Measurements from ENCODE around the gene ADAM8. TPM values are rescaled to one million over a fixed set of nuclear protein-coding genes. Genes with fewer than 3 reads are reported as not detected.

Gene ADAM8
- total RNA-seq, 1 donor from 2014 or later, result 1.5 TPM

GRCh38 chr10:133259602-133259989, 17.1 kb downstream of the ADAM8 start:
- Mint-ChIP-seq H3K9me3 (ENCODE audit: unreplicated experiment) (no peaks in the 10 kb centered on the region), H3K27ac (ENCODE audit: unreplicated experiment) (no peak overlapping the region), H3K36me3 (ENCODE audit: low read depth, unreplicated experiment) (no peaks in the 10 kb centered on the region), H3K4me1 (ENCODE audit: unreplicated experiment) (no peaks in the 10 kb centered on the region), H3K27me3 (ENCODE audit: unreplicated experiment) (peaks cover 15% of the 10 kb centered on the region), H3K4me3 (ENCODE audit: unreplicated experiment) (no peak overlapping the region)
- DNase-seq (ENCODE audit: low spot score), result no peak
- TF ChIP-seq CTCF (IDR thresholded peaks at IDR 0.05; ENCODE audit: unreplicated experiment), result no peak

- H3K4me3 Mint-ChIP-seq (ENCODE audit: unreplicated experiment), result peak overlapping the region; percentile 54
- no peak overlapping the region for H3K27ac Mint-ChIP-seq (ENCODE audit: unreplicated experiment)
- no peak for TF ChIP-seq CTCF (IDR thresholded peaks at IDR 0.05; ENCODE audit: unreplicated experiment)
- peaks cover 15% of the 10 kb centered on the region for H3K27me3 Mint-ChIP-seq (ENCODE audit: unreplicated experiment)
- no peak for DNase-seq (ENCODE audit: low spot score)
- H3K9me3 Mint-ChIP-seq (ENCODE audit: unreplicated experiment), result no peaks in the 10 kb centered on the region
- H3K36me3 Mint-ChIP-seq (ENCODE audit: low read depth, unreplicated experiment), result no peaks in the 10 kb centered on the region
- H3K4me1 Mint-ChIP-seq (ENCODE audit: unreplicated experiment), result no peaks in the 10 kb centered on the region
Observed at GRCh38 chr10:133258818-133259601, 17.7 kb downstream of the ADAM8 start.

GRCh38 chr10:133258066-133258817, 18.4 kb downstream of the ADAM8 start:
- H3K27ac Mint-ChIP-seq (ENCODE audit: unreplicated experiment), result no peak overlapping the region
- TF ChIP-seq CTCF (IDR thresholded peaks at IDR 0.05; ENCODE audit: unreplicated experiment), result no peak
- DNase-seq (ENCODE audit: low spot score), result no peak
- H3K9me3 Mint-ChIP-seq (ENCODE audit: unreplicated experiment), result no peaks in the 10 kb centered on the region
- H3K4me3 Mint-ChIP-seq (ENCODE audit: unreplicated experiment), result no peak overlapping the region
- no peaks in the 10 kb centered on the region for H3K36me3 Mint-ChIP-seq (ENCODE audit: low read depth, unreplicated experiment)
- H3K27me3 Mint-ChIP-seq (ENCODE audit: unreplicated experiment), result peaks cover 12% of the 10 kb centered on the region
- H3K4me1 Mint-ChIP-seq (ENCODE audit: unreplicated experiment), result no peaks in the 10 kb centered on the region

GRCh38 chr10:133257489-133258065, 19.1 kb downstream of the ADAM8 start:
- no peak overlapping the region for H3K4me3 Mint-ChIP-seq (ENCODE audit: unreplicated experiment)

More at GRCh38 chr10:133257489-133258065, 19.1 kb downstream of the ADAM8 start:
- no peak overlapping the region for H3K27ac Mint-ChIP-seq (ENCODE audit: unreplicated experiment)
- no peaks in the 10 kb centered on the region for H3K4me1 Mint-ChIP-seq (ENCODE audit: unreplicated experiment)
- H3K36me3 Mint-ChIP-seq (ENCODE audit: low read depth, unreplicated experiment), result no peaks in the 10 kb centered on the region
- peak; percentile 57 for DNase-seq (ENCODE audit: low spot score)
- peaks cover 9% of the 10 kb centered on the region for H3K27me3 Mint-ChIP-seq (ENCODE audit: unreplicated experiment)
- no peak for TF ChIP-seq CTCF (IDR thresholded peaks at IDR 0.05; ENCODE audit: unreplicated experiment)
- no peaks in the 10 kb centered on the region for H3K9me3 Mint-ChIP-seq (ENCODE audit: unreplicated experiment)

Data from endothelial cell (in vitro differentiated cells).